Ovary (tissue), 3 donors: ENCODE results near the gene H2BK1.

Experiments used
- CTCF ChIP-seq, 3 donors: fragments of 450-650 bp in 2 of 3; fragments of 200-600 bp in 1 of 3; IDR thresholded peaks; one replicate each; pipeline versions ENCODE4 v1.5.1 to v1.8.0; 2016 to 2022; ENCODE audit warnings: antibody characterized with exemption in 3 of 3, mild to moderate bottlenecking in 1 of 3
- POLR2A ChIP-seq: fragments of 450-650 bp; IDR thresholded peaks from one replicate; pipeline ENCODE4 v1.6.1; 2017; ENCODE audit warnings: antibody characterized with exemption, mild to moderate bottlenecking, moderate library complexity
- donor health status: DM: no; HTN: no; CAD: no.

GRCh38 chr7:151237244-151238189, 27.2 kb upstream of the H2BK1 start:
- TF ChIP-seq CTCF (IDR thresholded peaks at IDR 0.05): no peak
- TF ChIP-seq POLR2A: no peak
